Left renal cortex interstitium (tissue), 4 donors: ENCODE measurements around the gene IFNA6. TPM values are rescaled to one million over a fixed set of nuclear protein-coding genes. Genes with fewer than 3 reads are reported as not detected.

Experiments
- DNase-seq, 4 donors: peaks; one replicate each; pipeline ENCODE4 v3.0.0-alpha.2; 2013; ENCODE audit warnings: low read depth in 4 of 4, low spot score in 2 of 4, missing footprints in 1 of 4
- polyA plus RNA-seq, 4 donors: library from polyadenylated mRNA; unstranded; fragments of 120-200 nt; gene quantifications; one replicate each; pipeline ENCODE4 v1.2.1, GENCODE V29; 2013; ENCODE audit not compliant: insufficient read length in 4 of 4

IFNA6 gene
- polyA plus RNA-seq, 4 donors, result not detected

GRCh38 chr9:21331676-21332402 lies 18.8 kb downstream of the IFNA6 start:
- DNase-seq, result no peak

GRCh38 chr9:21326526-21327139 lies 24.1 kb downstream of the IFNA6 start:
- DNase-seq, result no peak

- no peak for DNase-seq
Measured at GRCh38 chr9:21324047-21324446, 26.6 kb downstream of the IFNA6 start.

GRCh38 chr9:21322911-21323461 lies 27.7 kb downstream of the IFNA6 start:
- no peak for DNase-seq

- DNase-seq, result no peak
Measured at GRCh38 chr9:21320465-21320864, 30.2 kb downstream of the IFNA6 start.

GRCh38 chr9:21317956-21318923 lies 32.4 kb downstream of the IFNA6 start:
- no peak for DNase-seq

GRCh38 chr9:21316860-21317259 lies 33.8 kb downstream of the IFNA6 start:
- DNase-seq, result no peak

GRCh38 chr9:21316032-21316842 lies 34.5 kb downstream of the IFNA6 start:
- DNase-seq, result no peak

- DNase-seq, result no peak
Measured at GRCh38 chr9:21314152-21314551, 36.5 kb downstream of the IFNA6 start.

- DNase-seq, result no peak
Measured at GRCh38 chr9:21311889-21312288, 38.8 kb downstream of the IFNA6 start.

- DNase-seq, result no peak
Measured at GRCh38 chr9:21305213-21305612, 45.5 kb downstream of the IFNA6 start, which contains the start of gene IFNA5. Gene IFNA5 (minus strand): TSS chr9:21305313. CDS start chr9:21305256, 57 bp downstream.

Other genes starting within 250 kb of the IFNA6 start
- not detected for gene IFNW1, start 209.1 kb downstream of the IFNA6 start, polyA plus RNA-seq
- under 1 TPM in 1 of 4 donors, not detected in 3; 0.24 TPM for gene IFNA21, start 184.2 kb downstream of the IFNA6 start, polyA plus RNA-seq
- gene IFNA4, start 163.3 kb downstream of the IFNA6 start, polyA plus RNA-seq, result not detected
- gene IFNA7, start 148.7 kb downstream of the IFNA6 start, polyA plus RNA-seq, result not detected
- gene IFNA10, start 143.7 kb downstream of the IFNA6 start, polyA plus RNA-seq, result not detected
- gene IFNA16, start 133.6 kb downstream of the IFNA6 start, polyA plus RNA-seq, result not detected
- gene IFNA17, start 122.7 kb downstream of the IFNA6 start, polyA plus RNA-seq, result not detected
- not detected for gene IFNA14, start 110.9 kb downstream of the IFNA6 start, polyA plus RNA-seq
- not detected for gene IFNA5, start 45.6 kb downstream of the IFNA6 start, polyA plus RNA-seq
- 10 to 100 TPM; 43.5 to 56.8 (median 50.1) TPM for gene KLHL9, start 15.5 kb downstream of the IFNA6 start, polyA plus RNA-seq
- not detected for gene IFNA13, start 17.2 kb upstream of the IFNA6 start, polyA plus RNA-seq
- gene IFNA2, start 34.5 kb upstream of the IFNA6 start, polyA plus RNA-seq, result not detected
- not detected for gene IFNA8, start 58.2 kb upstream of the IFNA6 start, polyA plus RNA-seq
- not detected for gene IFNA1, start 89.6 kb upstream of the IFNA6 start, polyA plus RNA-seq
- gene IFNE, start 131.4 kb upstream of the IFNA6 start, polyA plus RNA-seq, result under 1 TPM in 2 of 4 donors, not detected in 2; 0.33 to 0.53 TPM